ENCODE measurements around the gene CALN1. TPM values are rescaled to one million over a fixed set of nuclear protein-coding genes. Genes with fewer than 3 reads are reported as not detected.

CALN1 gene
- total and polyA plus RNA-seq, 11 donors = not detected

DNA sequence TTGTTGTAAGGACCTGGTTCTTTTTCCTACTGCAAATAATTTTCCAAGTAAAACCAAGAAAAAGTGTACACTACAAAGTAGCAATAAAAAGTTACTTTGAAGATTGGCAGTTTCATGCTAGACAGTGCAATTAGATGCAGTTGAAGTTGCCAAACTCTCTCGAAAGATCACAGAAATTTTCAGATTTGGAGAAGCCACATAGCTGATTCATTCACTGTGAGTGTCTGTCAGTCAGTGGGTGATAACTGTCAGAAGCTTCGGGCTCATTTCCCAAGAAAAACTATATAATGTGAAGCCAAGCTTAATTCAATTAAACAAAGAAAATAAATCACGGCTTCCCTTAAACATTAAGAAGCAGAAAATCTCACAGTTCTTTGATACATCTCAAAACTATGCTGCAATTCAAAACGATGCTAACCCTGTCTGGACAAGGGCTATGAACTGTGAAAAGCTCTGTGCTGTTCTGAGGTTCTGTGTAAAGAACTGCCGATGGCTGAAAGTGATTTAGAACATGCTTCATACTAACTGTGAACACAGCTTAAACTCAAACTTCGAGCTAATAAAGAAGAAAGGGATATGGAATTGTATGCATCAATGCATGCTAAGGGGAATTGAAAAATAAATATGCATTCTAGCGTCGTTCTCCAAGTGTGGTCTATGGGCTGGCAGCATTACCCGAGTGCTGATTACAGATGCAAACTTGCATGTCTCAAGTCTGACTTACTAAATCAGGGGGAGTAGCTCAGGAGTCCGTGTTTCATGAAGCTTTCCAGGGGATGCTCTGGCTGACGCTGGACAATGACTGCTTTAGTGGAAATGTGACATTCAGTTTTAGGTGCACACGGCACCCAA, 557.4 kb downstream of the CALN1 start:
- Histone ChIP-seq H3K36me3 (no peaks in the 10 kb centered on the region), H3K4me3 (no peak overlapping the region), H3K4me1 (no peaks in the 10 kb centered on the region), H3K9me3 (no peaks in the 10 kb centered on the region), H3K27me3 (peaks cover 0 to 5% (median 0%) of the 10 kb centered on the region in 9 donors), H3K27ac (no peak overlapping the region)
- intact Hi-C loops (cut with DNase I) = no loop called here
- ATAC-seq (no peak), DNase-seq (no peak)
- TF ChIP-seq, protein P1, sequence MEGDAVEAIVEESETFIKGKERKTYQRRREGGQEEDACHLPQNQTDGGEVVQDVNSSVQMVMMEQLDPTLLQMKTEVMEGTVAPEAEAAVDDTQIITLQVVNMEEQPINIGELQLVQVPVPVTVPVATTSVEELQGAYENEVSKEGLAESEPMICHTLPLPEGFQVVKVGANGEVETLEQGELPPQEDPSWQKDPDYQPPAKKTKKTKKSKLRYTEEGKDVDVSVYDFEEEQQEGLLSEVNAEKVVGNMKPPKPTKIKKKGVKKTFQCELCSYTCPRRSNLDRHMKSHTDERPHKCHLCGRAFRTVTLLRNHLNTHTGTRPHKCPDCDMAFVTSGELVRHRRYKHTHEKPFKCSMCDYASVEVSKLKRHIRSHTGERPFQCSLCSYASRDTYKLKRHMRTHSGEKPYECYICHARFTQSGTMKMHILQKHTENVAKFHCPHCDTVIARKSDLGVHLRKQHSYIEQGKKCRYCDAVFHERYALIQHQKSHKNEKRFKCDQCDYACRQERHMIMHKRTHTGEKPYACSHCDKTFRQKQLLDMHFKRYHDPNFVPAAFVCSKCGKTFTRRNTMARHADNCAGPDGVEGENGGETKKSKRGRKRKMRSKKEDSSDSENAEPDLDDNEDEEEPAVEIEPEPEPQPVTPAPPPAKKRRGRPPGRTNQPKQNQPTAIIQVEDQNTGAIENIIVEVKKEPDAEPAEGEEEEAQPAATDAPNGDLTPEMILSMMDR (IDR thresholded peaks at IDR 0.05) = no peak
- no peak for TF ChIP-seq POLR2A (IDR thresholded peaks at IDR 0.05)
- 68 to 74% (median 70%) methylated on average over 12 of the region's 12 CpGs for WGBS, 4 donors

DNA sequence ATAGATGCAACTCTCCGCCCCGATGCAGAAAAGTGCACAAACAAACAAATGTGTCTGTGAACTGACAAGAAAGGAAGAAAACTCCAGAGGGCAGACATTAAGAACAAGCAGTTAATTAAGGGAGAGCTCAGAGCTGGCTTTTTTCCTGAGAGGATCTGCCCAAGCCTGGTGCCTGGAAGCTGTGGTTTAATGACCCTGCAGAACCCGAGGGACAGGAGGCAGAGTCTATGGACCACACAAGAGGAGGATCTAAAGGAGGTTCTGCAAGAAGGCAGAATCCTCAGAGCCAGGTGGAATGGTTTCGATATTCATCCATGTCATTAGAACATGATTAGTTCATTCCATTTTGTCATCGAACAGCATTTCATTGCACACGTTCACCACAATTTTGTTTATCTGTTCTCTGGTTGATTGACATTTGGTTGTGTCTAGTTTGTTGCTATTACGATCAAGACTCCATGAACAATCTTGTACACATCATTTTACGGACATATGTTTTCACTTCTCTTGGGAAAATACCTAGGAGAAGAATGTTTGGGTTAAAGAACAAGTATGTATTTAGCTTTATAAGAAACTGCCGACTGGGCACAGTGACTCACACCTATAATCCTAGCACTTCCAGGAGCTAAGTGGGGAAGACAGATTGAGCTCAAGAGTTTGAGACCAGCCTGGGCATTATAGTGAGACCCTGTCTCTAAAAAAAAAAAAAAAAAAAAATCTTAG, 560.2 kb downstream of the CALN1 start:
- H3K4me3 ChIP-seq = no peak overlapping the region
- H3K4me1 ChIP-seq = no peaks in the 10 kb centered on the region
- whole genome bisulfite sequencing, 4 donors = 77 to 83% (median 82%) methylated on average over 9 of the region's 9 CpGs
- TF ChIP-seq, protein P1 (IDR thresholded peaks at IDR 0.05) = no peak
- no peak for TF ChIP-seq POLR2A (IDR thresholded peaks at IDR 0.05)
- DNase-seq (no peak), ATAC-seq (no peak)
- H3K36me3 ChIP-seq = no peaks in the 10 kb centered on the region
- H3K27me3 ChIP-seq = peaks cover 0 to 5% (median 0%) of the 10 kb centered on the region in 9 donors
- no peak overlapping the region for H3K27ac ChIP-seq
- intact Hi-C loops (cut with DNase I) = no loop called here
- H3K9me3 ChIP-seq = peaks cover 0 to 5% (median 0%) of the 10 kb centered on the region in 12 donors

DNA sequence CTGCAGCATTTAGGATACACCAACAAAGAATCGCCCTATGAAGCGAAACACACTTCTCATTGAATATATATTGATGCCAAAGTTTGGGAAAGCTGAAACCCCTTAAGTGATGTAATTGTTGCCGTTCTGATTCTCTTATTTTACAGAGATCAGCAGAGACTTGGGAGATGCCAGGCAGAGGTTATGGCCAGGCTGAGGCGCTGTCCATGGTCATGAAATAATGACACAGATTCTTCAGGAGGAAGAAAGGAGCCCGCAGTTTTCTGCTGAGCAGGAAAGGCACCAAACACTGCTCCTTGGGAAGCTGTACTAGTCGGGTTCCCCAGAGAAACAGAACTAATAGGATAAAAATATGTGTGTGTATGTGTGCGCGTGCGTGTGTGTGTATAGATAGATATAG, 566.0 kb downstream of the CALN1 start:
- Histone ChIP-seq H3K4me3 (no peak overlapping the region), H3K9me3 (peaks cover 0 to 5% (median 0%) of the 10 kb centered on the region in 12 donors), H3K36me3 (no peaks in the 10 kb centered on the region), H3K27ac (no peak overlapping the region), H3K4me1 (no peaks in the 10 kb centered on the region), H3K27me3 (peaks cover 0 to 10% (median 0%) of the 10 kb centered on the region in 9 donors)
- no peak for TF ChIP-seq POLR2A (IDR thresholded peaks at IDR 0.05)
- TF ChIP-seq, protein P1 (IDR thresholded peaks at IDR 0.05) = no peak
- 65 to 67% (median 66%) methylated on average over 9 of the region's 9 CpGs for WGBS, 4 donors
- ATAC-seq (no peak), DNase-seq (no peak)
- intact Hi-C loops (cut with DNase I) = no loop called here

DNA sequence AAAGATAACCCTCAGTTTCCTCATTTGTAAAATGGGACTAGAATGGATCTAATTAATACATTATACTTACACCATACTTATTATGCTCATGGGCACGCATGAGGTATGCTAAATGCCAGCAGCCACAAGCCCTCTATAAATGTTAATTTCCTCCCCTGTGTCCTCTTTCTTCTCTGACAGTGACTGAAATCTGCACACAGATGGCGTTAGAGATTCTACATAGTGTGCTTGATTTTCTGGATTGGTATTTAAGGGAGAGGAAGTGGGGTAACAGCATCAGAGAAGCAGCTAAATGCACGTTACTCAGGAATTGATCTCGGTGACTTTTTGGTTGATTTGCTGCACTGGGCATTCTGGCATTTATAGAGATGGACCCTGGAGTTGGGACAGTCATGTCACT, 568.5 kb downstream of the CALN1 start:
- WGBS, 4 donors = 45 to 70% (median 47%) methylated on average over 4 of the region's 4 CpGs
- Histone ChIP-seq H3K4me3 (no peak overlapping the region), H3K27me3 (peaks cover 0 to 5% (median 0%) of the 10 kb centered on the region in 9 donors), H3K27ac (no peak overlapping the region), H3K4me1 (no peaks in the 10 kb centered on the region), H3K9me3 (peaks cover 0 to 5% (median 0%) of the 10 kb centered on the region in 12 donors), H3K36me3 (no peaks in the 10 kb centered on the region)
- TF ChIP-seq POLR2A (IDR thresholded peaks at IDR 0.05) = no peak
- TF ChIP-seq, protein P1 (IDR thresholded peaks at IDR 0.05) = no peak
- intact Hi-C loops (cut with DNase I) = no loop called here
- ATAC-seq (no peak), DNase-seq (no peak)

Data from heart left ventricle (tissue), 16 donors.